GM19240 (cell line): ENCODE results near the gene RPN2.

Experiments
- DNase-seq: peaks from one replicate; pipeline ENCODE4 v3.0.0; 2011; ENCODE audit warnings: low spot score; ENCODE audit not compliant: insufficient read length

Gene RPN2

DNA sequence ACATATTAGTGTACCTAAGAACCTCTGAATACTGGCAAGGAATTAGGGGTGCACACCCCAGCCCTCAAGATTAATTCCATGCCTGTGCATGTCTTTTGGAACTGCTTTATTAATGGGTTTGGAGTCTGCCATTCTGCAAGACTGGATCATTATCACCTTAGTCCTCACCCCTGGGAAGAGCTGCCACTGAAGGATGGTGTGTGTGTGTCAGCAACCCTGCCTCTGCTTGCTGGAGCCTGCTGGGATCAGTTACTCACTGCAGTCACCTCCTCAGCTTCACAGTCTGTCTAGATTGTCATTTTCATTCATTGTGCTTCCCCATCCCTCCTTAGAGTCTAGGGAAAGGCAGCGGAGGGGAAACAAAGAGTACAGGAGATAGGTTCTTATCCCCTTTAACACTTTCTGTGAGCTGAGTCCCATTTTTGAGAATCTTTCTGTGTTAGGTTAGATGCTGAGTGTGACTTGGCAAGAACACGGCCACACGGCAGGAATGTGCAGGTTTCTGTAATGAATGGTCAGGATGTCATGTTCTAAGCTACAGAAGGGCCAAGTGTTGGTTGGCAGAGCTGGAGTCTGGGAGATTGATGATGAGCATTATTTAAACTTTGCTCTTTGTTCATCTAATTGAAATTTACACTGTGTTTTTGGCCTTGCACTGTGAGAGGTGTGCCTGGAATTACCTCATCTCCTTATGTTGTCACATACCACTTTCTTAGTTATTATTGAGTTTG, 61.4 kb downstream of the RPN2 start:
- no peak for DNase-seq

GRCh38 chr20:37242503-37242902, 63.4 kb downstream of the RPN2 start:
- no peak for DNase-seq

GRCh38 chr20:37243076-37243936, 64.2 kb downstream of the RPN2 start:
- no peak for DNase-seq

DNA sequence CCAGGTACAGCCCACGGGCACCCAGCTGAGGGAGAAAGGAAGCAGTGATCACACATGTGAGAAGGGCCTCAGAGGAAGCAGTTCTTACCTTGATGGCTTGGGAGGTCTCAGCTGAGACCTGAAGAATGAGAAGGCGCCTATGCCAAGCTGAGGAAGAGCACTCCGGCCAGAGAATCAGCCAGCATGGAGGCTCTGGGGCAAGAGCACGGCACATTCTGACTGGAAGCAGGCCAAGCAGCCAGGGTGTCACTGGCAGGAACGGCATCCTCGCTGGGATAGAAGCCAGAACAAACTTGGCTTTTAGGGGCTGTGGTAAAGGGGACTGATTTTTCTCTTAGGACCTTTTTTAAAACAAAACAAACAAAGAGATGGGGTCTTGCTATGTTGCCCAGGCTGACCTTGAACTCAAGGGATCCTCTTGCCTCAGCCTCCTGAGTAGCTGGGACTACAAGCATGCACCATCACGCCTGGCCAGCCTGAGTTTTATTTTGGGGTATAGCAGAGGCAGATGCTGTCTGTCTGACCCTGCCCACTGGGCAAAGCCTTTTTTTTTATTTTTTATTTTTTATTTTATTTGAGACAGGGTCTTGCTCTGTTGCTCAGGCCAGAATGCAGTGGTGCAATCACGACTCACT, 64.9 kb downstream of the RPN2 start:
- no peak for DNase-seq

DNA sequence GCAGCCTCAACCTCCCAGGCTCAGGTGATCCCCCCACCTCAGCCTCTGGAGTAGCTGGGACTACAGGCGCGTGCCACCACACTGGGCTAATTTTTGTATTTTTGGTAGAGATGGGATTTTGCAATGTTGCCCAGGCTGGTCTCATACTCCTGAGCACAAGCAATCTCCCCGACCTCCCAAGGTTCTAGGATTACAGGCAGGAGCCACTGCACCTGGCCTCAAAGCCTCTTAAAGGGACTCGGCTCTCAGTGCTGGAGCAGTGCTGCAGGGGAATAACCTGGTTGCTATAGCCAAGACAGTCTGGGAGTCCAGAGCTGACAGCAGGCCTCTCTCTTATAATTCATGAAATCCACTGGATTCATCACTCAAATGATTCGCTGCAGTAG, 65.4 kb downstream of the RPN2 start:
- DNase-seq = no peak

DNA sequence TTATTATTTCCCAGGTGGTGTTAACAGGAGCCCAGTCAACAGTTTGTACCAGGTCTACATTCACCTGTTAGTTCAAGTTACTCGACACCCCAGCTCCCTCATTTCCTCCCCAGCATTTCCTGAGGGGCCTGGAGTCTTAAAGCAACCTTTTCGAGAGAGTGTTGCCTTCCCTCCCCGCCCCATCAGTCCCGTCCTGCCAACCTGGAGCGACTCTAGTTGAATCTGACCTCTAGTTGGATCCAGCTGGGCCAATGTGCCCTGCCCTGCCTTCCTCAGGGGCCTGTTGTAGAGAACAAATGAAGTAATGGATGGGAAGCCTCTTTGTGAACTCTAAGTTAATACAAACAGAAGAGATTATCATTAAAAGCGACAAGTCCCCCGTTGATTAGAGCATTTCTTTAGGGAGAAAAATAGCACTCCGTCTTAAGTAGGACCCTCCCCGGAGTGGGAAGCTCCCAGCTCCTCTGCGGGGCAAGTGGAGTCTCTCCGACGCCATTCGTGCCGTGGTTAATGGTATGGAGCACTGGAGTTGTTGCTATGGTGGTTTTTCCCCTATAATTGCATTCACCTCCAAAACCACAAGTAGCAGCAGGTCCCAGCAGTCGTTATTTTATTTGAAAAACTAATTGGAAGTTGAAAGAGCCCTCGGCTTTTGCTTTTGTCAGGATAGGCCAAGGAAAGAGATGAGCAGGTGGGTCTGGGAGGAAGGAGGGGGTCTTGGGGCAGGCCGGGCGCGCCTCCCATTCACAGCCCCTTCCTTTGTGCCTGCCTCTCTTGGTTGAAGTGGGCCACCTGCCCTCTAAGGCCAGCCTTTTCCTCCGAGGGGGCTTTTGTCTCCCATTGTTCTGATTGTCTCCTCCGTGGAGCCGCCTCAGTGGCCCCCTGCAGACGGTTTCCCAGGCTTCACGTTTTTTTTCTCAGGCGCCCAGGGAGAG, 66.4 kb downstream of the RPN2 start:
- DNase-seq = no peak

DNA sequence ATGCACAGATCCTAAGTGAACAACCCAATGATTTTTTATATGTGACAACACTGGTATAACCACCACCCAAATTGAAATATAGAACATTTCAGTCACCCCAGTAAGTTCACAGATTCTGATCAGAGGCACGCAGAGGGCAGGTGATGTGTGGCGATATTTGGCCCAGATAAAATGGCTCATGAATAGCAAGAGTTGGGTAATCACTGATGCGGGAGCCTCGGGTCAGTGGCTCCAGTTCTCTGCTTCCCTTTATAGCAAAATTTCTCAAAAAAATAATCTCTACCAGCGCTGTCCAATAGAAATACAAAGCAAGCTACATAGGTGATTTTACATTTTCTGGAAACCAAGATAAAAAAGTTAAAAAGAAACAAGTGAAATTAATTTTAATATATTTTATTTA, 67.6 kb downstream of the RPN2 start:
- DNase-seq = no peak

DNA sequence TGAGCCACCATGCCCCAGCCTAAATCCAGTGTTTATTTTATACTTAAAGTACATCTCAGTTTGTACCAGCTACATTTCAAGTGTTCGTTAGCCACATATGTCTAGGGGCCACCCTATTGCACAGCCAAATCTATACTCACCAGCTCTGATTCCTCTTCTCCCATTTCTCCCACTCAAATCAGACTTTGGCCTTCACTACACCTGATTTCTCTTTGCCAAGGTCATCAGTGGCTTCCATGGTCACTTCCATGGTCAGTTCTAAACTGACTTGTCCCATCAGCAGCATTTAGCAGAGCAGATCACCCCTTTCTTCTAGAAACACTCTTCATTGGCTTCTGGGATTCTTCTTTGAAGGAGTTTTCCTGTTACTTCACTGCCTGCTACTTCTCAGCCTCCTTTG, 68.4 kb downstream of the RPN2 start:
- DNase-seq = no peak

- no peak for DNase-seq
Measured at GRCh38 chr20:37249304-37249703, 70.2 kb downstream of the RPN2 start.

GRCh38 chr20:37251825-37252477, 72.8 kb downstream of the RPN2 start:
- DNase-seq = no peak

GRCh38 chr20:37253087-37253486, 74.0 kb downstream of the RPN2 start:
- DNase-seq = no peak

- no peak for DNase-seq
Measured at GRCh38 chr20:37254114-37254878, 75.2 kb downstream of the RPN2 start.

DNA sequence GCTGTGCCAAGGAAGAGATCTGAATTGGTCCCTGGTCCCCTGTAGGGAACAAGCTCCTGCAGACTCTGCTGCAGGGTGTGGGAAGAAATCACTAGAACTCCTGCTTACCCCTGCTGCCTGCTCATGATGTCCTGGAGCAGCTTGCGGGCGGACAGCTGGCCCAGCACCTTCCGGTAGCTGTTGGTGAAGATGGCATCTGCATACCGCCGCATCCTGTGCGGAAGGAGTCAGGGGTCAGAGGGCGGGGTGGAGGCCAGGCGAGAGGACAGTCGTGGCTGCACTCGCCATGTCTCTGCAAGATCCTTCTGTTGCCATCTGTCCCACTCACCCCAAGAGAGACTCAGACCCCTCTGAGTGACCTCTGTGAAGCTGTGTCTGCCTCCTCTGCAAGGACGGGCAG, 77.2 kb downstream of the RPN2 start:
- DNase-seq = no peak

GRCh38 chr20:37257530-37257929, 78.4 kb downstream of the RPN2 start:
- no peak for DNase-seq

DNA sequence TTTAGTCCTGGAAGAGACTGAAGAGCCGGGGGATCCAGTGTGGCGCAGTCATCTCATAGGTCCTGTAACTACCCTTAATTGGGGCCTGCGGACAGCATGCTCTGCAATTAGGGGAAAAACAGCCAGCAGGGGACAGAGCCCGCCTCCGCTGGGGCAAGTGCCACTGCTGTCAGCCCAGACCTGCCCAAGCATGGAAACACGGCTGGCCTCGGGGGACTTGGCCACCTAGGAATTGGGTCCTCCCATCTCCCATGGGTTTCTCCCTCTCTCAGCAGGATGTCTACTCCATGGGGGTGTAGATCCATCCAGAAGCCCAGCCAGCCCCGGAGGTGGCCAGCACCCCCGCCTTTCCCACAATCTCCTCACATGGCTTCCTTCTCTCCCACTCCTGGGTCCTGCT, 78.9 kb downstream of the RPN2 start:
- no peak for DNase-seq

- no peak for DNase-seq
Measured at GRCh38 chr20:37259031-37259430, 79.9 kb downstream of the RPN2 start.

DNA sequence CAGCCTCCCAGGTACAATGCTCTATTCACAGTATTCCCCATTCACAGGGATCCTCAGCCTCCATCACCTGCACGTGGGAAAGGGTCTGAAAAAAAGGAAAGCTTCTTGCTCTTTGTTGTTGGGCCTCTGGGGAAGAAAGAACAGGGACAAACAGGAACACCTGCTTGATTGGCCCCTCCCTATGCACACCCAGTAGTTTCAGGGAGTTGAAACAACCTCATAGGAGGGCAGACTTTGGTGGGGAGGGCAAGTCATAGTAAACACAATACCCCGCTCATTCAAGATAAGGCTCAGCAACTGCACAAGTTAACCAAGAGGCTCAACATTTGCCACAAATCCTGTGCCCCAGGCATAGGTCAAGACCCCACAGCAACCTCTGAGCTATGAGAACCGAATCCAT, 80.7 kb downstream of the RPN2 start:
- DNase-seq = no peak

DNA sequence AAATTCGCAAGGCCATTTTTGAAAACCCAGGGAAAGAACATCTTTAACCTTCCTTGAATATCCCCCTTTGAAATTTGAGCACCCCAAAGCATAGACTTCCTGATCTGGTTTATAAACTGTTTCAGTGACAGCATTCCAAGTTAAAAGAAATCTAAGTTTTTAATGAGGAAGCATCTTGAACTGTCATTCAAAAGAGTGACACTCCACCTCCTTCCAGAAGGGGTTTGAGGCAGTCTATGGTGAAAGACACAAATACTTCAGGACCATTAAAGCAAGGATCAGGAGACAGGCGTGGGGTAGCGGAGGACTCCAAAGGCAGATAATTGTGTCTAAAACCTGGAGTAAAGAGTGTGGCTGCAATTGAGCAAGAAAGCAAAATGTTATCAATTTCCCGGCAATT, 81.8 kb downstream of the RPN2 start:
- no peak for DNase-seq

GRCh38 chr20:37261714-37262113, 82.6 kb downstream of the RPN2 start, which contains the start of gene GHRH:
Gene GHRH (minus strand): TSS chr20:37261814. CDS start chr20:37256889, 4,925 bp downstream.
- no peak for DNase-seq

DNA sequence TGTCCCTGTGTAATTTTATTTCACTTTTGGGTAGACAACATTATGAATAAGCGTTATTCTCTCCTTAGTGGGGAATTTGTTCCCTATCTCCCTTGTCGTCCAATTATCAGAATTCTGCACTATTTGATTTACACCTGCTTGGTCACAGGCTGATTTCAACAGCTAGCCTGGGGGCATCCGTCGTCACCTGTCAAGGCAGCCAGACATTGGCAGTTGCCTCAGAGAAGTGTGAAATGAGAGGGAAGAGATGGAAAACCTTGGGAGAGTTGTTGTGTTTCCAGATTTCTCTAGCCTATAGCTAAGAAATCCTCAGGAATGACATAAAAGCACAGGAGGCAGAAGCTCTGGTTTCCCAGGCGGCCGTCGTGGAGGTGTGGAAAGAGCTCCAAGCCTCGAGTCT, 83.4 kb downstream of the RPN2 start:
- no peak for DNase-seq
